Mucosa of descending colon (tissue), 3 donors: ENCODE measurements around the gene KIR2DL4. TPM values are rescaled to one million over a fixed set of nuclear protein-coding genes. Genes with fewer than 3 reads are reported as not detected.
"Not testable (repeated sequence)": the region's sequence is repeated elsewhere in the genome, so short reads cannot be mapped to it uniquely, and the experiment has no call there.

Experiments used
- ATAC-seq: fragments of 200-7000 bp; cut with Tn5 transposase; one replicate; pipeline ENCODE4 v1.9.1; 2020; ENCODE audit warnings: mild to moderate bottlenecking, moderate library complexity
- DNase-seq, 3 donors: peaks; one replicate each; pipeline ENCODE4 v3.0.0-alpha.2; 2020
- H3K36me3 ChIP-seq: fragments of 200-600 bp; one replicate; pipeline ENCODE4 v1.8.0; 2021; ENCODE audit warnings: low read depth, mild to moderate bottlenecking
- H3K4me1 ChIP-seq: fragments of 200-600 bp; one replicate; pipeline ENCODE4 v1.8.0; 2021; ENCODE audit warnings: low read depth, mild to moderate bottlenecking
- H3K4me3 ChIP-seq: fragments of 200-600 bp; one replicate; pipeline ENCODE4 v1.8.0; 2021; ENCODE audit warnings: mild to moderate bottlenecking
- H3K9me3 ChIP-seq: fragments of 200-600 bp; one replicate; pipeline ENCODE4 v1.8.0; 2021; ENCODE audit warnings: mild to moderate bottlenecking
- CTCF ChIP-seq: fragments of 200-600 bp; IDR thresholded peaks from one replicate; pipeline ENCODE4 v1.8.0; 2022; ENCODE audit warnings: antibody characterized with exemption, mild to moderate bottlenecking
- intact Hi-C, 2 donors: fragments of 100-400 bp; cut with DNase I in 1 of 2; cut with micrococcal nuclease in 1 of 2; formaldehyde crosslinking; loops; one replicate each; pipeline versions ENCODE4 v1.11.0 to v1.11.1; 2022; cut with DNase I, micrococcal nuclease
- total RNA-seq, 3 donors: library from RNA; stranded (reverse); fragmentation: NEBNext Ultra II Directional in 2 of 3; extraction: Animal tissue kit (Norgen Biotek cat#: 25700) in 2 of 3; gene quantifications; one replicate each; pipeline versions ENCODE4 v1.2.1 to v1.2.4, GENCODE V29; 2021 to 2023
- donor health status: DM: no; HTN: no; CAD: no; lungs with moderate emphysema.
- donor health status: DM: no; HTN: no; CAD: no.
- donor health status: DM: no; HTN: yes; CAD: no.

Gene KIR2DL4
- total RNA-seq, 3 donors from 2014 or later, result 0.51 to 1.7 (median 1.5) TPM

GRCh38 chr19:54804101-54804500, 691 bp downstream of the KIR2DL4 start:
- TF ChIP-seq CTCF, result no peak
- Histone ChIP-seq H3K4me3 (no peak overlapping the region), H3K9me3 (no peaks in the 10 kb centered on the region), H3K36me3 (no peaks in the 10 kb centered on the region), H3K4me1 (no peaks in the 10 kb centered on the region)
- no peak for ATAC-seq
- no peak for DNase-seq
- intact Hi-C loops, result no loop called here

GRCh38 chr19:54804571-54804970, 1.2 kb downstream of the KIR2DL4 start:
- intact Hi-C loops, result no loop called here
- Histone ChIP-seq H3K4me3 (no peak overlapping the region), H3K4me1 (no peaks in the 10 kb centered on the region), H3K36me3 (no peaks in the 10 kb centered on the region), H3K9me3 (no peaks in the 10 kb centered on the region)
- ATAC-seq (no peak), DNase-seq (no peak)
- no peak for TF ChIP-seq CTCF

GRCh38 chr19:54805665-54806515, 2.5 kb downstream of the KIR2DL4 start:
- TF ChIP-seq CTCF, result no peak
- Histone ChIP-seq H3K4me3 (no peak overlapping the region), H3K9me3 (no peaks in the 10 kb centered on the region), H3K36me3 (no peaks in the 10 kb centered on the region), H3K4me1 (no peaks in the 10 kb centered on the region)
- ATAC-seq (no peak), DNase-seq (no peak)
- intact Hi-C loops, result no loop called here

- no peaks in the 10 kb centered on the region for H3K4me1 ChIP-seq
- no peaks in the 10 kb centered on the region for H3K36me3 ChIP-seq
- intact Hi-C loops, result no loop called here
- ATAC-seq (no peak), DNase-seq (no peak)
- TF ChIP-seq CTCF, result no peak
- no peaks in the 10 kb centered on the region for H3K9me3 ChIP-seq
- H3K4me3 ChIP-seq, result no peak overlapping the region
Measured at GRCh38 chr19:54806516-54806838, 3.1 kb downstream of the KIR2DL4 start.

GRCh38 chr19:54814571-54814970, 11.2 kb downstream of the KIR2DL4 start:
- H3K36me3 ChIP-seq, H3K9me3 ChIP-seq, H3K4me3 ChIP-seq, intact Hi-C loops, ATAC-seq, DNase-seq, H3K4me1 ChIP-seq: not testable (repeated sequence)

GRCh38 chr19:54816251-54816650, 12.8 kb downstream of the KIR2DL4 start, which contains the start of gene KIR3DL1:
Gene KIR3DL1 (plus strand): TSS chr19:54816468.
- H3K36me3 ChIP-seq, intact Hi-C loops, ATAC-seq, DNase-seq, H3K4me1 ChIP-seq, H3K9me3 ChIP-seq, H3K4me3 ChIP-seq: not testable (repeated sequence)
